Measurements from ENCODE around the gene SCN5A.

Gene SCN5A

DNA sequence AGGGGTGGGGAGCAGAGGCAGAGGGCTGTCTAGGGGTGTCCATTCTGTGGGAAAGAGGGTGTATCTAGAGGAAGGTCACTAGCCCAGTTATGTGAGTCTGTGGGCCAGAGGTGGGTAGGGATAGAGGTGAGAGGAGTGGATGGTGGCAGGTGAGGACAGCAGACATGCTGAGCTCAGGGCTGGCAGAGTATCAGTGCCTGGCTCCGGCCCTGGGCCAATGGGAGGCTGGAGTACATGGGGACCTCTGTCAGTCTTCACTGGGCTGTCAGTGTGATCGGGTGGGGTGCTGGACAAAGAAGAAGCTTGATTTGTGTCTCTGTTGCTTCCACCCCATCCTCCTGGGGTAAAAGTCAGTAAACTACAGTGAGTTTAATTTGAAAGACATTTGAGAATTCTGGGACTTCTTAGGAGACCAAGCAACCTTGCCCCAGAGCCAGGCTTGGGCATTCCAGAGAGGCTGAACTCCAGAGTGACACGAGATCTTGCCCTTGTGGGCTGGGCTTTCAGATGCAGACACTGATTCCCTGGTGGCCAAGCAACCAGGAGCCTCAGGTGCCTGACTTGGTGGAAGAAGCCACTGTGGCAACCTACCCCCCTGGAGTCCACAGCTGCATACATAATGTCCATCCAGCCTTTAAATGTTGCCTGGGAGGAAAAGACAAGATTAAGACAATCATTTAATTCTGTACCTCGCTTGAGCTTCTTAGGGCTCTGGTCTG lies 92.7 kb downstream of the SCN5A start:
- no peak for DNase-seq

DNA sequence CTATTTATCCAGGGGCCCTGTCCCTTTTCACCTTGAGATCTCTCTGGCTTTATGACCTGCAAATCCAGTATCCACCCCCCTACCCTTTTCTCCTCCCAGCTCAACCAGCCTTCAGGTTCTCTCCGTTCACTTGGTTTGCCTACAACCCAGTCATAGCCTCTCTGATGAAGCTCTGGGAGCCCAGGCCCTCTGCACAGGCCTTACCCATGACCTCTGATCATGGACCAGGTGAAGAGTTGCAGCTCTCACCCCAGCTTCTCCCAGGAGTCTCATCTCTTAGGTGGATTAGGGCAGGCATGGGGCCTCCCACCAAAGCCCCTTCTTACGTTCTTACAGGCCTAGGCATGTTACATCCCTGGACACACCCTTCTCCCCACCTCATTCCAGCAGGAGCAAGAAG lies 93.6 kb downstream of the SCN5A start:
- DNase-seq, result no peak

DNA sequence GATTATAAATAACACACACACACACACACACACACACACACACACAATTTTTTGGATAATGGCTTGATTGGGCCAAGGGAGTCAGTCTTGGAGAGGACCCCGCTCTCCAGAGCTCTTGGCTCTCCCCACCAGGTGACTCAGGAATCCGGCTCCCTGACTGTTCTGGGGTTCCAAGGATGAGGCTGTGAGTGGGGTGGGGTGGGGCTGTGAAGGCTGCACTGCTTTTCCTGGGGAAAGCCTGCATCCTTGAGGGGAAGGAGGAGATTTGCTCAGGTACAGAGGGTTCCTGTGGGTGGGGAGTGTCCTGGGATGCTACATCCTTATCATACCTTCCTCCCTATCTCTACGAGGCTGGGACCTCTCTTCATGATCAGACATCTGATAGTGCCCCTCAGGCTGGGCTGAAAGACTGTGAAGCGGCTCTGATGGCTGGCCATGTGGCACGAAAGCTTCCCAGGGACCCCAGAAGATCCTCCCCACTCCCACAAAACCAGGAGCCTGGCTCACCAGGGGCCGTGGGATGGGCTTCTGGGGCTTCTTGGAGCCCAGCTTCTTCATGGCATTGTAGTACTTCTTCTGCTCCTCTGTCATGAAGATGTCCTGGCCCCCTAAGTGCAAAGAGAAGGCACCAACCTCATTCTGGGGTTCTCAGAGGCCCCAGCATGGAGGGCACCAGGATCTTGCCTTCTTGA lies 94.2 kb downstream of the SCN5A start:
- DNase-seq, result no peak

DNA sequence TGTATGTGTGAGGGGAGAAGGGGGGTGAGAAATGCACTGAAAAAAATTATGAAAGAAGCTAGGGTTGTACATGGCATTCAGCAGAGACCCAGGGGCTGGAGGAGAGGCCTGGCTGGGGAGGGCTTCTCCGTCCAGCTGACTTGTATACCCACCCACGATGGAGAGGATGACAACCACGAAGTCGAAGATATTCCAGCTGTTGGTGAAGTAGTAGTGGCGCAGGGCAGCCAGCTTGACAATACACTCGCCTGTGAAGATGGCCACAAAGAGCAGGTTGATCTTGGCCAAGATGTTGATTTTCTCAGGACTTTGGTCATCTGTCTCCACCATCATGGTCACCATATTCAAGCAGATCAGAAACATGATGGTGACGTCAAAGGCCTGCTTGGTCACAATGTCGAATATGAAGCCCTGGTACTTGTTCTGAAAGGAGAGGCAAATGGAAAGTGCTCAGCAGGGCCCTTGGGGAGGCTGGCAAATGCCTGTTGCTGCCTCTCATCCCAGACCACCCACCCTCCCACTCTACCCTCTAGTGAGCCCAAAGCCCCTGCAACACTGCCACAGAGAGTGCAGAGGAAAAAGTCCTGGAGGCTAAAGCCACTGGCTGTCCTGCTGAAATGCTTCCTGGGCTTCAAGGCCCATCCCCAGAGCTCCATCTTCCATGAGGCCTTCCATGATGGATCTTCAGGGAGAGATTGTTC lies 95.2 kb downstream of the SCN5A start:
- no peak for DNase-seq

DNA sequence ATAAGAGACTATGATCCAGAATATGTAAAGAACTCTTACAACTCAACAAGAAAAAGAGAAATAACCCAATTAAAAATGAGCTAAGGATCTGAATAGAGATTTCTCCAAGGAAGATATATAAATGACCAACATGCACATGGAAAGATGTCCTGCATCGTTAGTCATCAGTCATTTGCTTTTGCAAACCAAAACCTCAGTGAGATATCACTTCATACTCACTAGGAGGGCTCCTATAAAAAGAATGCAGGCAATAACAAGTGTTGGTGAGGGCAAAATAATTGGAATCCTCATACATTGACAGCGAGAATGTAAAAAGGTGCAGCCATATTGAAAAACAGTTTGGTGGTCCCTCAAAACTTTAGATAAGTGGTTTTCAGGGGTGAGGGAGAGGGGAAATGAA lies 96.4 kb downstream of the SCN5A start:
- no peak for DNase-seq

DNA sequence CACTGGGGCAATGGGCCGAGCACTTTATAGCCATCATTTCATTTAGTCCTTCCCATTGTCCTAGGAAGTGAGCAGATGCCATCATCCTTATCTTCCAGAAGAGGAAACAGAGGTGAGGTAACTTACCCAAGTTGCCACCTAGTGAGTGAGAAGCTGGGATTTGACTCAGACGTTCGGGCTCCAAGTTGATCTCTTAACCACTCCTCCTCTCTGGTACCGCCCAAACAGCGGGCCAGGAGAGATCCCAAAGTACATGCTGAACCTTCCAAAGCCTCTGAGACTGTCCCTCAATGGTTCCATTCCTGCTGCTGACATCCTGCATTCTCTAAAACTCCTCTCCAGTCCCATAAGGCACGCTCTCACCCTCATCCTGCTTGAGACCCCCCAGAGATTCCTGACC lies 97.1 kb downstream of the SCN5A start:
- DNase-seq, result no peak

DNA sequence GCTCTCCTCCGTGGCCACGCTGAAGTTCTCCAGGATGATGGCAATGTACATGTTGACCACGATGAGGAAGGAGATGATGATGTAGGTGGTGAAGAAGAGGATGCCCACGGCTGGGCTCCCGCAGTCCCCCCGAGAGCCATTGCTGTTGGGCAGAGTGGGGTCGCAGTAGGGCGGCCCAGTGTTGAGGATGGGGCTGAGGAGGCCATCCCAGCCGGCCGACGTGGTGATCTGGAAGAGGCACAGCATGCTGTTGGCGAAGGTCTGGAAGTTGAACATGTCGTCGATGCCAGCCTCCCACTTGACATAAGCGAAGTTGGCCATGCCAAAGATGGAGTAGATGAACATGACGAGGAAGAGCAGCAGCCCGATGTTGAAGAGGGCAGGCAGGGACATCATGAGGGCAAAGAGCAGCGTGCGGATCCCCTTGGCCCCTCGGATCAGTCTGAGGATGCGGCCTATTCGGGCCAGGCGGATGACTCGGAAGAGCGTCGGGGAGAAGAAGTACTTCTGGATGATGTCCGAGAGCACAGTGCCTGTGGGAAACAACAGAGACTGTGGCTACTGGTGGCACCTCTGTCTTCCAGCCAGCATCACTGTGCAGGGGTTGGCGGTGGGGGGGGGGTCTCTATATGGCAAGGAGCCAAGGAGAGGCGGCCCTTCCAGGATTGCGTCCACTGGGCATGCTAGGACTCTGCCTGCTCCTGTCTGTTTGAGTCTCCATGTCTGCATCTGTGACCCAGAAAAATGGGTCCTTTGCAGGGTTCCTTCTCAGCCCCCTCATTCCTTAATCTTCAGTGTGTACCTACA lies 98.3 kb downstream of the SCN5A start:
- DNase-seq, result no peak

DNA sequence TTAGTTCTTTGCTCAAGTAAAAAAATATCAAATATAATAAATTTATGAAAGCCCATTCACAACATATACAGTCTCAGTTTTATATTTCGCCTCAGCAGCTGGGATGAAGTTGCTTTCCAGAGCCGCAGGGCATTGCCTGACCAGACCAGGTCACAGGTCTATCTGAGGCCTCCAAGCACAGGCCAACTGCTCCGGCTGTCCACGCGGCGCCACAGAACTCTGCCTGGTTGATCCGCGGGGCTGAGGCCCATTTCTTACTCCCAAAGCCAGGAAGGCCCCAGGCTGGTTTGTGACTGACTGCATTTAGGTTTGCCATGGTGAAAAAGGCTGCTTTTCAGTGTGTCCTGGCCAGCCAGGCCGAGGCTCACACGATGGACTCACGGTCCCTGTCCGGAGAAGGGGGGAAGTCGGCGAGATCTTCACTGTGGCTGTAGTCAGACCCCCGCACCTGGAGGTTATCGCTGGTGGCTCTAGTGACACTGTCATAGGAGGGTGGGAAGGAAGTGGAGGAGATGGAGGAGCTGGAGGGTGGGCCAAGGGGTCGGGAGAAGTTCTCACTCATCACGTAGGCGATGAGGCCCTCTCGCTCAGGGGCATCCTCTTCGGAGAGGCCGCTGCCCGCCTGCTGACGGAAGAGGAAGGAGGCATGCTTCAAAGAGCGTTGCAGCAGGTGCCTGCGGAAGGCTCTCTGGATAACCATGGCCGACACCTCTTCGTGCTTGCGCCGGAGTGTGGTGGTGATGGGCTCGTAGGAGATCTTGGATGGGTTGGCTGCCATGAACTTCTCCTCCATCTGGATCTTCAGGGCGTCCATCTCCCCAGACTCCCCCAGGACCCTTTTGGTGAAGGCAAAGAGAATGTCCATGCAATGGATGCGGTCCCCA lies 99.3 kb downstream of the SCN5A start:
- DNase-seq, result no peak

DNA sequence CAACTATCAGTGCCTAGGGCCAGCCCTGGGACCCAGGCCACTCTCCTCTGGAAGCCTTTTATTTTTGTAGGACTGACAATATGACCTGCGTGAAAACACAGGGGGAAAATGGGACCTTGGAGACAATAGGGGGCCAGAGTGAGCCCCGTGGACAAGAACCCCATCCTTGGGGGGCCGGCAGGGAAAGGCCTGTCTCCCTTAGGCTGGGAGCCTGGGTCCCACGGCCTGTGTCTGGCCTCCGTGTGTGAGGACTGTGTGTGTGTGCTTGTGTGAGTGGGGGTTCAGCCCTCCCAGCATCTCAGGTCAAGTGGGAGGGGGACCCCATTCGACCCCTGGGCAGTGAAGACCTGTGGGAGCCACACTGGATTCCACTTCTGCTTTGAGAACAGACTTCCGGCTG lies 100.0 kb downstream of the SCN5A start:
- DNase-seq, result no peak

DNA sequence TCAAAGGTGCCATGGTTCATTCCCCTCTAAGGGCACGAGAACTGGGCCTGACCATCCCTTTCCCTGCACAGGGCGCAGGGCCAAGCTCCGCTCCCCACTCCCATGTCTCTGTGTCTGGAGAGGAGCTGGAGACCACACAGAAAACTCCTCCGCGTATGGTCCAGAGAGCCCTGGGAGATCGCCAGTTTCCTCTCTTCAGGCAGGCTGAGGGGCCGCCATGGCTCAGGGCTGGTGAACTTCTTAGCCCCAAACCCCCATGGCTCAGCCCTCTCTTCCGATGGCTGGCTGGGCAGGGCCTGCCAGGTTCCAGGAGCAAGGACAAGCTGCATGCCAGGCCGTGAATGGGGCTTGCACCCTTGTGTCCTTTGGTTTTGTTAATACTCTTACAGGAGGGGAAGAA lies 100.4 kb downstream of the SCN5A start:
- DNase-seq, result no peak

DNA sequence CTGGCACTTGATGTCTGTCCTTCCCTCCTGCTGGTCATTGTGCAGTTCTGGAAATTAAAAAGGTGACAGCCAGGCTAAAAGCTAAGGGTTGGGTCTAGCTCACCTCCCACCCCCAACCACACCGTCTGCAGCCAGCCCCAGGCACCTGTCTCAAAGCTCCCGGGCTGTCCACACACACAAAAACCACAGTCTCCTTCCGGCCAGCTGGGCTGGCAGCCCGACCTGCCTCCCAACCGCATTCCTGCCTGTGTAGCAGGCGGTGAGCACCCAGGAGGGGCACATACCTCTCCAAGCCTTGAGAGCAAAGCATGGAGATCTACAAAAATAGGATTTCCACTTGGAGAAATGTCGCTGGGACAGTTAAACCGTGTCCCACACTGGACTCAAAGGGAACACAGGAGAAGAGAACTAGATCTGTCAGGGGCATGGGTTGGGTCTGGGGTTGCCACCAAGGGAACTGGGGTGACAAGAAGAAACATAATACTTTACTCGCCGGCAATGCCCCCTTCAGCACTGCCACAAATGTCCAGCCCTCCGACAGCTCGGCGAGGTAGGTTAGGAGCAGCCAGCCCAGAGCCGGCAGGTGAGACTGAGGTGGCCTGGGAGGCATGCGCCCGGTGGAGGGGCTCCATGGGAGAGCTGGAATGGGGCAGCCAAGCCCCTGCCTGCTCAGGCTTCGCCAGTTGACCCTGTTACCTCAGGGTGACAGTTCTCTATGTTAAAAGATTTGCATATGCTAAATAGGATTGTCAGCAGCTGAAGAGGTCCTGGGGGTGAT lies 101.1 kb downstream of the SCN5A start:
- no peak for DNase-seq

DNA sequence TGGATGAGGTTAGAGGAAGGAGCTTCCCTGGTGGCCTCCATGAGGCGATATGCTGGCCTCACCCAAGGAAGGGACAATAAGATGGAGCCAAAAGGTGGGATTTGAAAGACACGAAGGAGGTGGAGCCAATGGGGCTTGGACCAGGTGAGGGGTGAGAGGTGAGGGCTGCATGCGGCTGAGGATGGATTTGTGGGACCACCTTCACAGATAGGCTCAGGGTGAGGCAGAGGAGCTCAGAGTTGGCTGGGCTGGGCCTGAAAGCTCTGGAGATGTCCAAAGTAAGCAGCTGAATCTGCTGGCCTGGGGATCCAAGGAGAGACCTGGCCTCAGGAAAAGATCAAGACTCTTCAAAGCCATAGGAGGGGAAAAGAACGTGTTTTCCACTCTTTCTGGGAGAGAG lies 103.5 kb downstream of the SCN5A start:
- DNase-seq, result no peak

DNA sequence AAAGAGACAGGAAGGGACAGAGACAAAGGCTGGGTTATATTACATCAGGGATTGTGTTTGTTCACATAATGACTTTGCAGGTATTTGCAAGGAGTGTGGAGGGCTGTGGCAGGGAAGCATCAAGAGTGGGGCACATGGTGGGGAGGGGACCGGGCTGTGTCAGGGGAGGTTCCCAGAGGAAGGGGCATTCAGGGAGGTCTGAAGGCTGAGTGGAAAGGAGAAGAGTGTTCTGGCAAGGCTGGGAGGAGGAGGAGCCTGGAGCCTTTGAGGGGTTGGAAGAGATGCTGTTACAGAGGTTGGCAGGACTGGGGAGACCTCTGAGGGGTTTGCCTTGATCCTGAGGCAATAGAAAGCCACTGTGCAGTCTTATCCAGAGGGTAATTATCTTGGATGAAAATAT lies 103.9 kb downstream of the SCN5A start:
- no peak for DNase-seq

DNA sequence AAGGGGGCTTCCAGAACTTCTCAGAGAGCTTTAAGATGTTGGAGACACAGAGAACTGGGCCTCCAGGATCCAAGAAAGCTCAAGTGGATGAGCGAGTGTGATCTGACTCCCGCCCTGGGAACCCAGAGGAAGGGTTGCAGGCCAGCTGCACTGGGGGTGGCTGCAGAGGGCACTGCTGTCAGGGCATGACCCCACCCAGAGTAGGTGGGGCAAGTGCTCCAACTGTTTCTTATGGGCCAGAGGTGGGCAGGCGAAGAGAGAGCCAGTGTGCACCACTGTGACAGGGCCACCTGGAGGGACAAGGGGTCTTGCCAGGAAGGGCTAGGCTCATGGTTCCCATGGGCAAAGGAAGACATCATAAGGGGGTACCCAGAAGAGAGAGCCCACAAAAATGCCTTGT lies 104.6 kb downstream of the SCN5A start:
- no peak for DNase-seq

DNA sequence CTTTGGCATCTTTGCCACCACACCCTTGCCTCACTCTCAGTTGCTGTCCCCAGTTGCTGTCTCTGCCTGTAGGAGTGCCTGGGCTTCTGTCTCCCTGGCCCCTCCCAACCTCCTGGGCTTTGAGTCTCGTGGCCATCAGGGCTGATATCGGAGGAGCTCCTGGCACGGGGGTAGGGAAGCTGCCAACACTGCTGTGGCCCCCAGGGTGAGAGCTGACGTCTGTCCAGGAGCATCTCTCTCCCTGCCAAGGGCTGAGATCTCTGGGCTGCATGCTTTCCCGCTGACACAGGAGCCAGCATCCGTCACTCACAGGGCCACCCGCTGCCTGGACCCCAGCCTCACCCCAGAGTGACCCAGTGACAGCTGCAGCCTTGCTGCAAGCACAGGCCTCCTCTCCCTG lies 105.9 kb downstream of the SCN5A start:
- DNase-seq, result no peak

DNA sequence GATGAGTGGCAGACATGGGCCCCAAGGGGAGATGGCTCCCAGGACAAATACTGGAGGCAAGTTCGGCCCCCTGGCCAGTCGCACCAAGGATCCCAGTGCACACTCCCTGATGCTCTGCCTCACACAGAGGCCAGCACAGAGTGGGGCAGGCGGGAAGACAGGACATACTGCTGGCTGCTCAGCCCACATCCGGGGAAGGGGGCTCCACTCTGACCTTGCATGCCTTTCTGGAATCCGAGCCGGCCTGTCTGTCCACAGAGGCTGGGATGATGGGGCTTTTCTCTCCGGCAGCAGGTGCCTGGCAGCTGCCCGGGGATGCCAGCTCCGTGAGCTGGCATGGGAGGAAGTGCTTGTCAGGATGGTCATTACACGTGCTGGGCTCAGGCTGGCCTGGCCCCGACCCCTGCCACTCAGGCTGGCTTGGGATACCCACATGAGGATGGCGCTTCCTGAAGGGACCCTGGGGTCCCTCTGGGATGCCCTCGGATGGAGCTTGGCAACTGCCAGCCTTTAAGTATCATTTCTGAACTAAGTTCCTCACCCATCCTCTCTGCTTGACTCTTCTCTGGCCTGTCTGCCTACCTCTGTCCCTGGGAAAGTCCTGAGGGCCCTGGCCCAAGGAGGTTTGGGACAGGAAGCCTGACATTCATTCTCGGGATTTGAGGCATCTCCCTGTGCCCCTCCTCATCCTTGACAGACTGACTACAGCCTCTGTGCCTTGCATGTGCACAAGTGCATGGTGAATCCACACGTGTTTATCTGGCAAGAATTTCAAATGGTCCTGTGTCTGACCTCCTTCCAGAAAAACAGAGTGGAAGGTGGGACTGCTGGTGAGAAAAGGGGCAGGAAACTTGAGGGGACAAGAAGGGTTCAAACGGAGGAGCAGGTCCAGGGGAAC lies 106.8 kb downstream of the SCN5A start:
- no peak for DNase-seq

DNA sequence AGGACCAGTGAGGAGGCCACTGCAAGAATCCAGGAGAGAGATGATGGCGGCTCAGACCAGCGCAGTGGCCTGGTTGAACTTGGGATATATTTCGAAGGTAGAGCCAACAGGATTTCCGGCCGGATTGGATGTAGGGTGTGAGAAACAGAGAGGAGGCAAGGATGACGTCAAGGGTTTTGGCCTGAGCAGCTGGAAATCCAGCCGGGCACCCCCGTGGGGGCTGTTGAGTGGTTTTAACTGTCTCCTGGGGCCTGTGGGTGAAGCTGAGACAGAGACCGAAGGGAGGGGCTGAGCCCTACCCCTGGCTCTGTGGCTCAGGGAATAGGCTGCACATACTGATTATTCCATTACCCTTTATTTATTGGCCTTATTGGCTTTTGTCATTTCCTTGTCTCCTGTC lies 107.7 kb downstream of the SCN5A start:
- no peak for DNase-seq

DNA sequence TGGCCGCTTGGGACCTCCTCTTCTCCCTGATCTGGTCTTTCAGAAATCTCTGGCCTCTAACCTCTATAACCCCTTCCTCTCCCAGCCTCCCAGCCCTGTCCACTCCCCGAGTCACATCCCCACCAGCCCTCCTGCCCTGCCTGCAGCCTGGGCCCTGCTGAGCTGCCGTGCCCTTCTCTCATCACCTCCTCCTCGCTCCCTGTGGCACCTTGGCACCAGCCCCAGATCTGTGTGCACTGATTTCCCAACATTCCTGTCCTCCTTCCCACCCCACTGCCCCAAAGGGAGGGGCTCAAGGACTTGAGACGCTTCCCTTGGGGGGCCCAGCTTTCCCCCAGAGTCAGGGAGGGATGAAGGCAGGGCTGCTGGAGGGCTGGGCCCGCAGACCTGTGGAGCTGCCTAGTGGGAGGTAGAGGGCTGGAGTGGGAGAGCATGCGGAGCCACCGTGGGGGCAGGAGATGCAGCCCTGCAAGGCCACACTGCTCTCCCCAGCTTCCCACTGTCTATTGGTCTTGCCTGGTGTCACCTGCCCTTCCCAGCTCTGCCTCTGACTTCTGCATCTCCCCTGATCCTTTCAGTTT lies 110.6 kb downstream of the SCN5A start:
- DNase-seq, result no peak

DNA sequence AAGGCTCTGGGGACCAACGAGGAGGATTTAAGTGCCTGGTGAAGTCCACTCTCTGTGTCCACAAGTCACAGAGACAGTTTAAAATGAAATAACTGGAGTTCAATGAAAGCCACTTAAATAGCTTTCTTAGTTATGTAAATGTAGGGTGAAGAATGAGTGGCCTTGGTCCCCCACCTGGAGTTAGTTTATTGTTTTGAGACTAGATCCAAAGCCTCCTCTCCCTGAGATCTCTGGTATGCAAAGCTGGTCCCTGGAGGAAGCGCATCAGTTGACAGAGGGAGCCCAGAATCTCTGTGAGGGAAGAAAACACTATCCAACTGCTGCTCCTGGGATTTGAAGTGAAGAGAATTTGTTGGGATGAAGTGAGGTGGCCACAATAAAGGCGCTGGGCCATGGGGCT lies 112.8 kb downstream of the SCN5A start:
- no peak for DNase-seq

DNA sequence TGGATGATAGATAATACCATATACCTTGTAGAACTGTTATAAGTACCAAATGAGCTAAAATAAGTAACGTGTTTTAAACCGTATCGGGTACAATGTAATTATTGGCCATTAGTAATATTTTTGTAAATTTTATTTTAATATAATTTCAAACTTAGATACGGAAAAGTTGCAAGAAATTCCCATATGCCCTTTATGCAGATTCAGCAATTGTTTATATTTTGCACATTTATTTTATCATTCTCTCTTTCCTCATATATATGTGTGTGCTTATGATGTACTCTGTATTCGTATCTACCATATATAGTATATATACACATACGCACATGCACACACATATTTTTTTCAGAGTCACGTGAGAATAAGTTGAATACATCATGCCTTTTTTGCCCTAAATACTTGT lies 114.9 kb downstream of the SCN5A start:
- DNase-seq, result no peak
